NCI-H1048 (cell line): ENCODE data around the gene KRAS.

Experiments
- DNase-seq: peaks from one replicate; lab custom pipeline; 2025; lab: John Stamatoyannopoulos, UW

Gene KRAS

DNA sequence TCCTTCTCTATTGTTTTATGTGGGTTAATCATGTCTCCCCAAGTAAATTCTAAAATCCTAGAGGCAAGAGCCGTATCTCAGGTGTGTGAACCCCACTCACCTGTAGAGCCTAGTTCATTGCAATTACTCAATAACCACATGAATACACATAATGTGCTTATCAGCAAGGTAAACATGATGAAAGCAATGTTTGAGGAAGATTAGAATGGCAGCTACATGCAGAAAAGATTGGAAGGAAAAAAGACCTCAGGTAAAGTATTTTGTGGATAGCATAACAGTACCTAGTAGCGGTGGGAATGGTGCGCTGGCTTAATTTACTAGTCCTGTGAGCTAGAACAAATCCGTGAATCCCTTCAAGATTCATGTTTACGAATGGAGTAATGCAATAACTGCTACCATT lies 5.3 kb upstream of the KRAS start:
- no peak for DNase-seq

GRCh38 chr12:25254271-25254880 lies 3.6 kb upstream of the KRAS start:
- DNase-seq, result no peak

- DNase-seq, result no peak
Measured at GRCh38 chr12:25253371-25254068, 2.8 kb upstream of the KRAS start.

DNA sequence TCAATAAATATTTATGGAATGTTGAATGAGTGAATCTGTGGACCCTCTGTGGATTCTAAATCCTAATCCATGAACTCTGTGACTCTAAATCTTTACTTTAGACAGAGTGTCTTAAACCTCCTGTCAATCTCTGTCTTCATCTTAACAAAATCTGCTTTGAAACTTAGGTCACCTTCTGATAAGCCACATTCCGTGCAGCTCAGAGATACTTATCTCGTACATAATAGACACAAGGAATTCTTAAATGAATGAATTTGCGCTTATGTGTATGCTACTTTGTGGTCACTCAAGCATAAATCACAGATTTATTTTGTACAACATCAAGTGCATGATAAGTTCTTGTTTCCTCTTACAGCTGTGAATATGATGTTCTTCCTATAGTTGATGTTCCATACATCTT lies 2.2 kb upstream of the KRAS start:
- no peak for DNase-seq

GRCh38 chr12:25251769-25252168 lies 1.0 kb upstream of the KRAS start:
- DNase-seq, result no peak

GRCh38 chr12:25249931-25250738 lies 594 bp downstream of the KRAS start:
- no peak for DNase-seq

GRCh38 chr12:25248732-25249131 lies 2.0 kb downstream of the KRAS start:
- no peak for DNase-seq

- DNase-seq, result no peak
Measured at GRCh38 chr12:25248137-25248536, 2.6 kb downstream of the KRAS start.

GRCh38 chr12:25245491-25245890 lies 5.2 kb downstream of the KRAS start:
- DNase-seq, result no peak

GRCh38 chr12:25243680-25243990 lies 7.1 kb downstream of the KRAS start:
- DNase-seq, result no peak

GRCh38 chr12:25242981-25243679 lies 7.6 kb downstream of the KRAS start:
- DNase-seq, result no peak

GRCh38 chr12:25241167-25242020 lies 9.3 kb downstream of the KRAS start:
- DNase-seq, result no peak

DNA sequence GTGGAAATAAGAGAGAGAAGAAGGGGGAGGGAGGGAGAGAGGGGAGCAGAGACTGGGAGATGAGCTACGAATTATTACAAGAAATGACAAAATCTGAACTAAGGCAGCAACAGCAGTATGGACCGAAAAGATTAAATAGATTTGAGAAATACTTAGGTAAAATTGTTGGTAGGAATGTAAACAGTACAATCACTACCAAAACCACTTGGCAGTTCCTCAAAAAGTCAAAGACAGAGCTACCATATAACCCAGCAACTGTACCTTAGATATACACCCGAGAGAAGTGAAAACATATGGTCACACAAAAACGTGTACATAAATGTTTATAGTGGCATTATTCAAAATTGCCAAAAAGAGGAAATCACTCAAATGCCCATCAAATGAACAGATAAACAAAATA lies 14.1 kb downstream of the KRAS start:
- DNase-seq, result no peak

DNA sequence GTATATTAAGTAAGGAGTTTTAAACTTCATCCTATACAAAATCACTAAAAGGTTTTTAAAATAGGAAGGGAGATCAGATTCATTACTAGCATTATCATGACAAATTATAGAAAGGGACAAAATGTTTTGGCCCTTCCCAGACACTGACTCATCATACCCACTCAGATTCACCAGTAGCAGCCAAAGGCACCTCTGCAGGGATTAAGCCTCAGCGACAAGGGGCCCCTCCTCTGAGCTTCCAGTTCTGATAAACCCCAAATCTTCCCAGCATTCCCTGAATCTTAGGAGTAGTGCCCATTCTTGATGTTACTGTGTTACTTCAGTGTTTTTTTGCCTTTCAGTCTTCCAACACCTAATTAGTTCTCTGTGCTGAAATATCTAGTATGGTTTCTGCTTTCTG lies 14.5 kb downstream of the KRAS start:
- no peak for DNase-seq

DNA sequence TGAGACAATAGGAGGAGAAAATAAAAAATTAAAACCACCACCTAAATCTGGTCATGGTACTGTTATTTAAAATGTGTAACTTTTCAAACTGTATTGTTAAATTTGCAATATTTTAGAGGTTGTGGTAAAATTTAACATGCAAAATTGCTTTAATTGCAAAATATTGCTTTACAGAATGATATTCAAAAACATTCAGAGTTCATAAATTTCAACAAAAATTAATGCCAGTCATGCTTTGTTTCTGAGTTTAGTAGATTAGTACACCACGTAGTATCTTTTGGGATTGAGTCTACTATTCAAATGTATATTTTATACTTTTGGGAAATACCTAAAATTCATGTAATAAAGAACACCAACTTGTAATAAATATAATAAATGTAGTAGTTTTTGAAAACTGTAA lies 37.4 kb downstream of the KRAS start:
- no peak for DNase-seq

GRCh38 chr12:25208554-25208953 lies 42.2 kb downstream of the KRAS start:
- DNase-seq, result no peak

- no peak for DNase-seq
Measured at GRCh38 chr12:25207846-25208245, 42.9 kb downstream of the KRAS start.

DNA sequence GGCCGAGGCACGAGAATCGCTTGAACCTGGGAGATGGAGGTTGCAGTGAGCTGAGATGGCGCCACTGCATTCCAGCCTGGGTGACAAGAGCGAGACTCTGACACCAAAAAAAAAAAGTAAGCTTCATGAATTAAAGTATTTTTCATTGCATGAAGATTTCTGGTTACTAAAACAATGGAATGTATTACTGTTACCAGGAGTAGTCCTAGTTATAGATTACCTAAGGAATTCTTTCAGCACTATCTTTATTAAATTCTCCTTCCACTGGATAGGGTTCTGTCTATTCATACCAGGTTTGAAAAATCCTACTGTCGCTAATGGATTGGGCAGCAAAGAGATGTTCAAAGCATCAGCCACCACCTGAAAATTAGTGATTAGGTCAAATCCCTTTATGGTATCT lies 43.3 kb downstream of the KRAS start:
- no peak for DNase-seq

DNA sequence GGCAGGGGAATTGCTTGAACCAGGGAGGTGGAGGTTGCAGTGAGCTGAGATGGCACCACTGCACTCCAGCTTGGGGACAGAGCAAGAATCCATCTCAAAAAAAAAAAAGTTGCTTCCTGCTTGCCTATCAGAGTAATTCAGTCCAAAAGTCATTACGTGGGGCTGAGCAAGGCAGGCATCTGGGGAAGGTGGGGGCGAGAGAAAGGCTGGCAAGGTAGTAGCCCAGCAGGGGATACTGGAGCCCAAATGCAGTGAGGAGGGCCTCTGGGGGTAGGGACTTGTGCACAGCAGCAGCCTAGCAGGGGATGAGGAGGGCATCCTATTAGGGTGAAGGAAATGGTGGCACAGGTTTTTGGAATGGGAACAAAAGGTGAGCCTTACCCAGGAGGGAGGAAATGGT lies 48.6 kb downstream of the KRAS start:
- no peak for DNase-seq

GRCh38 chr12:25200703-25201102 lies 50.0 kb downstream of the KRAS start:
- no peak for DNase-seq

DNA sequence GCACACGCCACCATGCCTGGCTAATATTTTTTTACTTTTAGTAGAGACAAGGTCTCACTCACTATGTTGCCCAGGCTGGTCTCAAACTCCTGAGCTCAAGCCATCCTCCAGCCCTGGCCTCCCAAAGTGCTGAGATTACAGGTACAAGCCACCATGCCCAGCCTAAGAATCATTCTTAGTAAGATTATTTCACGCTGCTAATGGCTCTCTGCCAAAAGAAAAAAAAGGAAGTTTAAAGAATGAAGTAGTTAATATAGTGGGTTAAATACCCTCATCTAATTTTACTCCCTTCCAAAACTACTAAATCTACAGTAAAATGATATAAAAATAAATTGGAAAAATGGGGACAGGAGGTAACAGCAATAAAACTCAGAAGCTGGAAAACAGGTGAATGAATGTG lies 53.1 kb downstream of the KRAS start:
- no peak for DNase-seq
